ENCODE data around the gene AHCYL1. TPM values are rescaled to one million over a fixed set of nuclear protein-coding genes. Genes with fewer than 3 reads are reported as not detected.

The AHCYL1 gene
- total RNA-seq, 4 donors from 2014 or later: 77.0 to 112 (median 87.2) TPM

- TF ChIP-seq CTCF (IDR thresholded peaks at IDR 0.05; ENCODE audit: low read depth): no peak
Observed at GRCh38 chr1:110024613-110025012, 40.0 kb downstream of the AHCYL1 start.

- TF ChIP-seq CTCF (IDR thresholded peaks at IDR 0.05; ENCODE audit: low read depth): no peak
Observed at GRCh38 chr1:110032327-110032726, 47.8 kb downstream of the AHCYL1 start.

- no peak for TF ChIP-seq CTCF (IDR thresholded peaks at IDR 0.05; ENCODE audit: low read depth)
Observed at GRCh38 chr1:110033421-110033820, 48.9 kb downstream of the AHCYL1 start.

GRCh38 chr1:110034040-110034450, 49.5 kb downstream of the AHCYL1 start:
- no peak for TF ChIP-seq CTCF (IDR thresholded peaks at IDR 0.05; ENCODE audit: low read depth)

GRCh38 chr1:110034451-110035235, 50.1 kb downstream of the AHCYL1 start, which contains the start of gene STRIP1:
Gene STRIP1, plus strand, starts transcription at chr1:110034624. Its CDS starts 14 bp downstream, at chr1:110034638.
- no peak for TF ChIP-seq CTCF (IDR thresholded peaks at IDR 0.05; ENCODE audit: low read depth)

GRCh38 chr1:110035236-110035752, 50.7 kb downstream of the AHCYL1 start:
- no peak for TF ChIP-seq CTCF (IDR thresholded peaks at IDR 0.05; ENCODE audit: low read depth)

- no peak for TF ChIP-seq CTCF (IDR thresholded peaks at IDR 0.05; ENCODE audit: low read depth)
Observed at GRCh38 chr1:110038271-110038670, 53.7 kb downstream of the AHCYL1 start.

Measured in subcutaneous adipose tissue (tissue), 4 donors.